ENCODE results near the gene PPP1R14C.

The PPP1R14C gene

GRCh38 chr6:150142670-150143515, at the start of gene PPP1R14C:
TSS of gene PPP1R14C (plus strand) at chr6:150143044. CDS start at chr6:150143193, 149 bp downstream.
- H3K9me3 ChIP-seq = no peaks in the 10 kb centered on the region
- in situ Hi-C loops (cut with MboI; ENCODE audit: low sequenced_read_pairs) = no loop called here
- H3K27me3 ChIP-seq (ENCODE audit: low read depth) = peaks cover 58% of the 10 kb centered on the region
- DNase-seq (ENCODE audit: low spot score in 2 of 2) = peak; percentile 47 to 74
- H3K36me3 ChIP-seq (replicated peaks) = no peaks in the 10 kb centered on the region
- H3K4me1 ChIP-seq = peaks cover 4% of the 10 kb centered on the region; the same call in 1 of the 2 replicates
- H3K4me3 ChIP-seq = peak within 1 kb of the TSS; percentile 38

- no peaks in the 10 kb centered on the region for H3K36me3 ChIP-seq (replicated peaks)
- H3K27me3 ChIP-seq (ENCODE audit: low read depth) = peaks cover 3% of the 10 kb centered on the region; the same call in 1 of the 2 replicates
- H3K4me3 ChIP-seq = no peak overlapping the region
- H3K9me3 ChIP-seq = no peaks in the 10 kb centered on the region
- DNase-seq (ENCODE audit: low spot score in 2 of 2) = no peak
- in situ Hi-C loops (cut with MboI; ENCODE audit: low sequenced_read_pairs) = no loop called here
- H3K4me1 ChIP-seq = peaks cover 3% of the 10 kb centered on the region; the same call in 1 of the 2 replicates
Measured at GRCh38 chr6:150093397-150093796, 49.4 kb upstream of the PPP1R14C start.

- peaks cover 3% of the 10 kb centered on the region; the same call in 1 of the 2 replicates for H3K4me1 ChIP-seq
- in situ Hi-C loops (cut with MboI; ENCODE audit: low sequenced_read_pairs) = no loop called here
- peaks cover 3% of the 10 kb centered on the region; the same call in 1 of the 2 replicates for H3K27me3 ChIP-seq (ENCODE audit: low read depth)
- H3K9me3 ChIP-seq = no peaks in the 10 kb centered on the region
- H3K4me3 ChIP-seq = no peak overlapping the region
- no peak for DNase-seq (ENCODE audit: low spot score in 2 of 2)
- H3K36me3 ChIP-seq (replicated peaks) = no peaks in the 10 kb centered on the region
Measured at GRCh38 chr6:150098155-150098554, 44.7 kb upstream of the PPP1R14C start.

GRCh38 chr6:150099546-150099945, 43.3 kb upstream of the PPP1R14C start:
- DNase-seq (ENCODE audit: low spot score in 2 of 2) = no peak
- no peak overlapping the region for H3K4me3 ChIP-seq
- peaks cover 3% of the 10 kb centered on the region; the same call in 1 of the 2 replicates for H3K4me1 ChIP-seq
- no peaks in the 10 kb centered on the region for H3K36me3 ChIP-seq (replicated peaks)
- H3K27me3 ChIP-seq (ENCODE audit: low read depth) = peaks cover 3% of the 10 kb centered on the region; the same call in 1 of the 2 replicates
- H3K9me3 ChIP-seq = no peaks in the 10 kb centered on the region
- in situ Hi-C loops (cut with MboI; ENCODE audit: low sequenced_read_pairs) = no loop called here

- H3K4me1 ChIP-seq = peaks cover 3% of the 10 kb centered on the region; the same call in 1 of the 2 replicates
- in situ Hi-C loops (cut with MboI; ENCODE audit: low sequenced_read_pairs) = no loop called here
- peaks cover 3% of the 10 kb centered on the region; the same call in 1 of the 2 replicates for H3K27me3 ChIP-seq (ENCODE audit: low read depth)
- no peak for DNase-seq (ENCODE audit: low spot score in 2 of 2)
- H3K4me3 ChIP-seq = no peak overlapping the region
- no peaks in the 10 kb centered on the region for H3K9me3 ChIP-seq
- H3K36me3 ChIP-seq (replicated peaks) = no peaks in the 10 kb centered on the region
Measured at GRCh38 chr6:150099953-150100352, 42.9 kb upstream of the PPP1R14C start.

- Histone ChIP-seq H3K4me3 (no peak overlapping the region), H3K4me1 (peaks cover 3% of the 10 kb centered on the region; the same call in 1 of the 2 replicates), H3K9me3 (no peaks in the 10 kb centered on the region), H3K36me3 (replicated peaks) (no peaks in the 10 kb centered on the region), H3K27me3 (ENCODE audit: low read depth) (peaks cover 3% of the 10 kb centered on the region; the same call in 1 of the 2 replicates)
- in situ Hi-C loops (cut with MboI; ENCODE audit: low sequenced_read_pairs) = no loop called here
- DNase-seq (ENCODE audit: low spot score in 2 of 2) = no peak
Measured at GRCh38 chr6:150100745-150101144, 42.1 kb upstream of the PPP1R14C start.

- no peaks in the 10 kb centered on the region for H3K9me3 ChIP-seq
- in situ Hi-C loops (cut with MboI; ENCODE audit: low sequenced_read_pairs) = no loop called here
Measured at GRCh38 chr6:150102750-150103270, 40.0 kb upstream of the PPP1R14C start.

GRCh38 chr6:150112233-150112632, 30.6 kb upstream of the PPP1R14C start:
- no peak overlapping the region for H3K4me3 ChIP-seq
- DNase-seq (ENCODE audit: low spot score in 2 of 2) = no peak
- H3K27me3 ChIP-seq (ENCODE audit: low read depth) = no peaks in the 10 kb centered on the region
- H3K36me3 ChIP-seq (replicated peaks) = no peaks in the 10 kb centered on the region
- in situ Hi-C loops (cut with MboI; ENCODE audit: low sequenced_read_pairs) = no loop called here
- no peaks in the 10 kb centered on the region for H3K9me3 ChIP-seq
- no peaks in the 10 kb centered on the region for H3K4me1 ChIP-seq

More at GRCh38 chr6:150102750-150103270, 40.0 kb upstream of the PPP1R14C start:
- no peak overlapping the region for H3K4me3 ChIP-seq
- DNase-seq (ENCODE audit: low spot score in 2 of 2) = no peak
- no peaks in the 10 kb centered on the region for H3K36me3 ChIP-seq (replicated peaks)
- H3K27me3 ChIP-seq (ENCODE audit: low read depth) = no peaks in the 10 kb centered on the region
- H3K4me1 ChIP-seq = no peaks in the 10 kb centered on the region

- in situ Hi-C loops (cut with MboI; ENCODE audit: low sequenced_read_pairs) = no loop called here
- Histone ChIP-seq H3K27me3 (ENCODE audit: low read depth) (no peaks in the 10 kb centered on the region), H3K9me3 (no peaks in the 10 kb centered on the region), H3K36me3 (replicated peaks) (no peaks in the 10 kb centered on the region), H3K4me1 (no peaks in the 10 kb centered on the region), H3K4me3 (no peak overlapping the region)
- no peak for DNase-seq (ENCODE audit: low spot score in 2 of 2)
Measured at GRCh38 chr6:150115769-150116168, 27.1 kb upstream of the PPP1R14C start.

- no peaks in the 10 kb centered on the region for H3K36me3 ChIP-seq (replicated peaks)
- DNase-seq (ENCODE audit: low spot score in 2 of 2) = no peak
- in situ Hi-C loops (cut with MboI; ENCODE audit: low sequenced_read_pairs) = no loop called here
- no peaks in the 10 kb centered on the region for H3K27me3 ChIP-seq (ENCODE audit: low read depth)
- H3K4me3 ChIP-seq = no peak overlapping the region
- no peaks in the 10 kb centered on the region for H3K9me3 ChIP-seq
- H3K4me1 ChIP-seq = no peaks in the 10 kb centered on the region
Measured at GRCh38 chr6:150116200-150116800, 26.5 kb upstream of the PPP1R14C start.

- H3K36me3 ChIP-seq (replicated peaks) = no peaks in the 10 kb centered on the region
- no peaks in the 10 kb centered on the region for H3K27me3 ChIP-seq (ENCODE audit: low read depth)
- in situ Hi-C loops (cut with MboI; ENCODE audit: low sequenced_read_pairs) = no loop called here
- no peak for DNase-seq (ENCODE audit: low spot score in 2 of 2)
- H3K4me3 ChIP-seq = no peak overlapping the region
- H3K4me1 ChIP-seq = no peaks in the 10 kb centered on the region
- no peaks in the 10 kb centered on the region for H3K9me3 ChIP-seq
Measured at GRCh38 chr6:150118203-150118602, 24.6 kb upstream of the PPP1R14C start.

- no peaks in the 10 kb centered on the region for H3K4me1 ChIP-seq
- no peaks in the 10 kb centered on the region for H3K36me3 ChIP-seq (replicated peaks)
- no peaks in the 10 kb centered on the region for H3K9me3 ChIP-seq
- H3K27me3 ChIP-seq (ENCODE audit: low read depth) = no peaks in the 10 kb centered on the region
- DNase-seq (ENCODE audit: low spot score in 2 of 2) = no peak
- in situ Hi-C loops (cut with MboI; ENCODE audit: low sequenced_read_pairs) = no loop called here
- no peak overlapping the region for H3K4me3 ChIP-seq
Measured at GRCh38 chr6:150118627-150119026, 24.2 kb upstream of the PPP1R14C start.

GRCh38 chr6:150119173-150119572, 23.7 kb upstream of the PPP1R14C start:
- in situ Hi-C loops (cut with MboI; ENCODE audit: low sequenced_read_pairs) = no loop called here
- no peak for DNase-seq (ENCODE audit: low spot score in 2 of 2)
- H3K36me3 ChIP-seq (replicated peaks) = no peaks in the 10 kb centered on the region

GRCh38 chr6:150123645-150124044, 19.2 kb upstream of the PPP1R14C start:
- in situ Hi-C loops (cut with MboI; ENCODE audit: low sequenced_read_pairs) = no loop called here
- Histone ChIP-seq H3K9me3 (no peaks in the 10 kb centered on the region), H3K4me1 (no peaks in the 10 kb centered on the region), H3K36me3 (replicated peaks) (no peaks in the 10 kb centered on the region), H3K4me3 (no peak overlapping the region), H3K27me3 (ENCODE audit: low read depth) (no peaks in the 10 kb centered on the region)
- no peak for DNase-seq (ENCODE audit: low spot score in 2 of 2)

More at GRCh38 chr6:150119173-150119572, 23.7 kb upstream of the PPP1R14C start:
- H3K4me3 ChIP-seq = no peak overlapping the region
- H3K27me3 ChIP-seq (ENCODE audit: low read depth) = no peaks in the 10 kb centered on the region
- H3K4me1 ChIP-seq = no peaks in the 10 kb centered on the region
- no peaks in the 10 kb centered on the region for H3K9me3 ChIP-seq
